ENCODE measurements around the gene ALDH1A2.

- TF ChIP-seq CTCF (IDR thresholded peaks at IDR 0.05) (no peak), POLR2A (IDR thresholded peaks at IDR 0.05) (no peak)
Measured at GRCh38 chr15:58021332-58022230, 43.9 kb downstream of the ALDH1A2 start.
